Measurements from ENCODE around the gene GCHFR. TPM values are rescaled to one million over a fixed set of nuclear protein-coding genes. Genes with fewer than 3 reads are reported as not detected.

Gene GCHFR
- total and polyA plus RNA-seq, 4 donors = 50.5 to 229 (median 119) TPM

GRCh38 chr15:40750885-40751284 lies 13.0 kb upstream of the GCHFR start (continued):
- no peak for TF ChIP-seq HNF4A (conservative IDR thresholded peaks at IDR 0.05)

GRCh38 chr15:40751745-40752144 lies 12.1 kb upstream of the GCHFR start:
- no peak for DNase-seq (ENCODE audit: low spot score)
- TF ChIP-seq HNF4G (IDR thresholded peaks at IDR 0.05) (no peak), RXRA (IDR thresholded peaks at IDR 0.05) (no peak), MAX (IDR thresholded peaks at IDR 0.05) (no peak), CTCF (IDR thresholded peaks at IDR 0.05; ENCODE audit: low read depth, low read length, missing input control) (no peak), EGR1 (IDR thresholded peaks at IDR 0.05; ENCODE audit: low read depth in 2 of 2) (no peak), FOXA2 (IDR thresholded peaks at IDR 0.05) (no peak), JUND (IDR thresholded peaks at IDR 0.05) (no peak)
- Histone ChIP-seq H3K9me3 (ENCODE audit: control insufficient read depth in 4 of 4, low read length in 3 of 4) (no peaks in the 10 kb centered on the region), H3K4me3 (ENCODE audit: low read depth in 1 of 3, low read length in 3 of 3) (no peak overlapping the region), H3K4me1 (ENCODE audit: control insufficient read depth in 4 of 4, insufficient read depth in 4 of 4, low read length in 3 of 4) (peaks cover 3 to 19% (median 12%) of the 10 kb centered on the region in 4 donors), H3K36me3 (ENCODE audit: control insufficient read depth in 4 of 4, insufficient read depth in 3 of 4, low read depth in 1 of 4, low read length in 3 of 4) (peaks cover 3 to 39% (median 26%) of the 10 kb centered on the region in 4 donors), H3K27me3 (ENCODE audit: control insufficient read depth in 4 of 4, insufficient read depth in 4 of 4, low read length in 3 of 4) (no peaks in the 10 kb centered on the region), H3K27ac (ENCODE audit: low read depth in 1 of 2, low read length in 2 of 2) (no peak overlapping the region), H3K9ac (ENCODE audit: low read depth in 1 of 2, low read length in 2 of 2) (no peak overlapping the region)
- WGBS = 96% methylated on average over 12 of the region's 12 CpGs

- no peaks in the 10 kb centered on the region for H3K9me3 ChIP-seq (ENCODE audit: control insufficient read depth in 4 of 4, low read length in 3 of 4)
- 1% methylated on average over 22 of the region's 22 CpGs for WGBS
- TF ChIP-seq JUND (IDR thresholded peaks at IDR 0.05) (no peak), ATF3 (IDR thresholded peaks at IDR 0.05) (no peak)
- H3K4me3 ChIP-seq (ENCODE audit: low read depth in 1 of 3, low read length in 3 of 3) = peak overlapping the region; percentile 64 to 96 (median 77)
- peak overlapping the region; percentile 73 to 87 for H3K9ac ChIP-seq (ENCODE audit: low read depth in 1 of 2, low read length in 2 of 2)
- peak; percentile 65 for DNase-seq (ENCODE audit: low spot score)
- H3K4me1 ChIP-seq (ENCODE audit: control insufficient read depth in 4 of 4, insufficient read depth in 4 of 4, low read length in 3 of 4) = peaks cover 3 to 19% (median 12%) of the 10 kb centered on the region in 4 donors
- peaks cover 0 to 26% (median 18%) of the 10 kb centered on the region in 4 donors for H3K36me3 ChIP-seq (ENCODE audit: control insufficient read depth in 4 of 4, insufficient read depth in 3 of 4, low read depth in 1 of 4, low read length in 3 of 4)
- no peaks in the 10 kb centered on the region for H3K27me3 ChIP-seq (ENCODE audit: control insufficient read depth in 4 of 4, insufficient read depth in 4 of 4, low read length in 3 of 4)
- H3K27ac ChIP-seq (ENCODE audit: low read depth in 1 of 2, low read length in 2 of 2) = peak overlapping the region; percentile 81 to 85
These were observed 9.3 kb upstream of the GCHFR start for GRCh38 chr15:40754574-40754882.

GRCh38 chr15:40754883-40755811 lies 8.7 kb upstream of the GCHFR start, which contains the start of gene RMDN3:
RMDN3 (minus strand) TSS chr15:40755254; CDS start chr15:40754783, 471 bp downstream.
- Histone ChIP-seq H3K4me1 (ENCODE audit: control insufficient read depth in 4 of 4, insufficient read depth in 4 of 4, low read length in 3 of 4) (peaks cover 3 to 19% (median 12%) of the 10 kb centered on the region in 4 donors), H3K27me3 (ENCODE audit: control insufficient read depth in 4 of 4, insufficient read depth in 4 of 4, low read length in 3 of 4) (no peaks in the 10 kb centered on the region), H3K36me3 (ENCODE audit: control insufficient read depth in 4 of 4, insufficient read depth in 3 of 4, low read depth in 1 of 4, low read length in 3 of 4) (peaks cover 0 to 26% (median 16%) of the 10 kb centered on the region in 4 donors), H3K9me3 (ENCODE audit: control insufficient read depth in 4 of 4, low read length in 3 of 4) (no peaks in the 10 kb centered on the region), H3K27ac (ENCODE audit: low read depth in 1 of 2, low read length in 2 of 2) (peak within 1 kb of the TSS; percentile 81 to 85), H3K4me3 (ENCODE audit: low read depth in 1 of 3, low read length in 3 of 3) (peak within 1 kb of the TSS; percentile 64 to 96 (median 77)), H3K9ac (ENCODE audit: low read depth in 1 of 2, low read length in 2 of 2) (peak within 1 kb of the TSS; percentile 81 to 87)
- WGBS = 1% methylated on average over 66 of the region's 66 CpGs
- peak; percentile 96 for DNase-seq (ENCODE audit: low spot score)
- TF ChIP-seq FOXA1 (IDR thresholded peaks at IDR 0.05) (no peak), NR2F2 (IDR thresholded peaks at IDR 0.05) (no peak), YY1 (IDR thresholded peaks at IDR 0.05) (peak; percentile 77), MAX (IDR thresholded peaks at IDR 0.05) (peak; percentile 17), RAD21 (IDR thresholded peaks at IDR 0.05) (peak in 1 of 2 donors; percentile 22), SP1 (IDR thresholded peaks at IDR 0.05) (peak; percentile 78), RXRA (IDR thresholded peaks at IDR 0.05) (peak in 1 of 2 donors; percentile 19), EGR1 (IDR thresholded peaks at IDR 0.05; ENCODE audit: low read depth in 2 of 2) (no peak), JUND (IDR thresholded peaks at IDR 0.05) (no peak), ZBTB33 (IDR thresholded peaks at IDR 0.05) (no peak), HNF4A (conservative IDR thresholded peaks at IDR 0.05) (no peak), FOXA2 (IDR thresholded peaks at IDR 0.05) (no peak), REST (IDR thresholded peaks at IDR 0.05) (no peak)
